Measurements from ENCODE around the gene SSNA1. TPM values are rescaled to one million over a fixed set of nuclear protein-coding genes. Genes with fewer than 3 reads are reported as not detected.

Gene SSNA1
- total RNA-seq, 1 donor from 2014 or later: 123 TPM

- H3K36me3 ChIP-seq: no peaks in the 10 kb centered on the region
- intact Hi-C loops (cut with DNase I): no loop called here
- peaks cover 17% of the 10 kb centered on the region for H3K27me3 ChIP-seq
- no peak overlapping the region for H3K4me3 ChIP-seq
- H3K4me1 ChIP-seq: no peaks in the 10 kb centered on the region
- no peak for TF ChIP-seq CTCF (IDR thresholded peaks at IDR 0.05)
- no peaks in the 10 kb centered on the region for H3K9me3 ChIP-seq
- no peak overlapping the region for H3K27ac ChIP-seq
- DNase-seq (ENCODE audit: low spot score in 2 of 2): no peak
These were observed 47.2 kb upstream of the SSNA1 start for GRCh38 chr9:137141050-137141810.

- H3K36me3 ChIP-seq: no peaks in the 10 kb centered on the region
- intact Hi-C loops (cut with DNase I): no loop called here
- H3K9me3 ChIP-seq: no peaks in the 10 kb centered on the region
- no peak overlapping the region for H3K27ac ChIP-seq
- TF ChIP-seq CTCF (IDR thresholded peaks at IDR 0.05): no peak
- peaks cover 14% of the 10 kb centered on the region for H3K27me3 ChIP-seq
- no peak for DNase-seq (ENCODE audit: low spot score in 2 of 2)
- H3K4me1 ChIP-seq: no peaks in the 10 kb centered on the region
- H3K4me3 ChIP-seq: no peak overlapping the region
These were observed 46.2 kb upstream of the SSNA1 start for GRCh38 chr9:137141976-137142936.

GRCh38 chr9:137143459-137143858 is 45.0 kb upstream of the SSNA1 start:
- H3K4me3 ChIP-seq: no peak overlapping the region
- no peak for DNase-seq (ENCODE audit: low spot score in 2 of 2)
- peaks cover 6% of the 10 kb centered on the region for H3K27me3 ChIP-seq
- intact Hi-C loops (cut with DNase I): no loop called here
- no peak overlapping the region for H3K27ac ChIP-seq
- no peak for TF ChIP-seq CTCF (IDR thresholded peaks at IDR 0.05)
- no peaks in the 10 kb centered on the region for H3K4me1 ChIP-seq
- H3K36me3 ChIP-seq: no peaks in the 10 kb centered on the region
- H3K9me3 ChIP-seq: no peaks in the 10 kb centered on the region

- DNase-seq (ENCODE audit: low spot score in 2 of 2): no peak
- intact Hi-C loops (cut with DNase I): no loop called here
- Histone ChIP-seq H3K4me3 (no peak overlapping the region), H3K9me3 (no peaks in the 10 kb centered on the region), H3K27ac (no peak overlapping the region), H3K4me1 (no peaks in the 10 kb centered on the region), H3K36me3 (no peaks in the 10 kb centered on the region), H3K27me3 (no peaks in the 10 kb centered on the region)
- TF ChIP-seq CTCF (IDR thresholded peaks at IDR 0.05): no peak
These were observed 42.5 kb upstream of the SSNA1 start for GRCh38 chr9:137145731-137146526.

GRCh38 chr9:137146527-137146918 is 42.0 kb upstream of the SSNA1 start:
- no peaks in the 10 kb centered on the region for H3K27me3 ChIP-seq
- no peak for TF ChIP-seq CTCF (IDR thresholded peaks at IDR 0.05)
- no peak for DNase-seq (ENCODE audit: low spot score in 2 of 2)
- no peaks in the 10 kb centered on the region for H3K4me1 ChIP-seq
- no peaks in the 10 kb centered on the region for H3K36me3 ChIP-seq
- H3K27ac ChIP-seq: no peak overlapping the region
- H3K4me3 ChIP-seq: no peak overlapping the region
- H3K9me3 ChIP-seq: no peaks in the 10 kb centered on the region
- intact Hi-C loops (cut with DNase I): no loop called here
